Cardiac muscle cell (in vitro differentiated cells and primary cell): ENCODE results near the gene EIF2B5. TPM values are rescaled to one million over a fixed set of nuclear protein-coding genes. Genes with fewer than 3 reads are reported as not detected.
A peak's percentile ranks its signal among the peaks of the same experiment; 100 is the strongest.

Experiments used
- DNase-seq, 2 donors: peaks; one replicate each; pipeline versions ENCODE4 v3.0.0 to v3.0.0-alpha.2; 2010 to 2017; ENCODE audit warnings: low read depth in 1 of 2, low spot score in 1 of 2
- H3K27ac ChIP-seq: fragments of 200-600 bp; sonication (generic); 2 replicates; pipeline ENCODE4 v1.5.1; 2016
- H3K27me3 ChIP-seq: fragments of 200-600 bp; sonication (generic); 2 replicates; pipeline ENCODE4 v1.6.0; 2016; ENCODE audit warnings: control low read depth
- H3K36me3 ChIP-seq: fragments of 200-600 bp; sonication (generic); 2 replicates; pipeline ENCODE4 v1.5.1; 2016; ENCODE audit warnings: control low read depth
- H3K4me1 ChIP-seq: fragments of 200-600 bp; sonication (generic); 2 replicates; pipeline ENCODE4 v1.8.1; 2017; ENCODE audit warnings: low read depth, mild to moderate bottlenecking, mixed run types
- H3K4me3 ChIP-seq: fragments of 200-600 bp; sonication (generic); 2 replicates; pipeline ENCODE4 v1.5.1; 2016; ENCODE audit warnings: mild to moderate bottlenecking
- H3K9me3 ChIP-seq: fragments of 200-600 bp; sonication (generic); 2 replicates; pipeline ENCODE4 v1.5.1; 2017; ENCODE audit warnings: low read depth, mild to moderate bottlenecking, control low read depth
- CTCF ChIP-seq: IDR thresholded peaks from 2 replicates; pipeline ENCODE4 v1.5.1; 2012; ENCODE audit warnings: low read depth, mild to moderate bottlenecking, low read length
- polyA plus RNA-seq: library from polyadenylated mRNA; unstranded; fragments of >200 nt; fragmentation: Nextera tagmentation; extraction: Ambion mirVana; gene quantifications from 2 replicates; pipeline ENCODE4 v1.2.1, GENCODE V29; 2016
- total RNA-seq: library from RNA; depleted of rRNA; stranded (reverse); fragments of >200 nt; gene quantifications from 2 replicates; pipeline ENCODE4 v1.2.3, GENCODE V29; 2016

EIF2B5 gene
- total and polyA plus RNA-seq, 2 experiments from 2014 or later: 57.5 to 82.1 TPM

- no peak for TF ChIP-seq CTCF
- Histone ChIP-seq H3K36me3 (peaks cover 48% of the 10 kb centered on the region), H3K27ac (no peak overlapping the region), H3K4me3 (no peak overlapping the region), H3K9me3 (no peaks in the 10 kb centered on the region), H3K4me1 (no peaks in the 10 kb centered on the region), H3K27me3 (no peaks in the 10 kb centered on the region)
- DNase-seq: no peak
These were observed 35.0 kb downstream of the EIF2B5 start for GRCh38 chr3:184169896-184170875.

- H3K36me3 ChIP-seq: peaks cover 35% of the 10 kb centered on the region
- no peak overlapping the region for H3K4me3 ChIP-seq
- no peak for TF ChIP-seq CTCF
- no peaks in the 10 kb centered on the region for H3K9me3 ChIP-seq
- H3K27me3 ChIP-seq: no peaks in the 10 kb centered on the region
- peaks cover 11% of the 10 kb centered on the region for H3K4me1 ChIP-seq
- H3K27ac ChIP-seq: no peak overlapping the region
- DNase-seq: peak in 1 of 2 donors; percentile 60
These were observed 36.4 kb downstream of the EIF2B5 start for GRCh38 chr3:184171562-184171961.

GRCh38 chr3:184172681-184173373 lies 37.7 kb downstream of the EIF2B5 start:
- H3K4me1 ChIP-seq: peaks cover 21% of the 10 kb centered on the region
- peaks cover 22% of the 10 kb centered on the region for H3K36me3 ChIP-seq
- H3K27me3 ChIP-seq: no peaks in the 10 kb centered on the region
- peak in 1 of 2 donors; percentile 90 for DNase-seq
- H3K27ac ChIP-seq: peak overlapping the region; percentile 8
- no peaks in the 10 kb centered on the region for H3K9me3 ChIP-seq
- no peak overlapping the region for H3K4me3 ChIP-seq
- TF ChIP-seq CTCF: no peak

GRCh38 chr3:184173374-184173722 lies 38.2 kb downstream of the EIF2B5 start:
- peaks cover 17% of the 10 kb centered on the region for H3K36me3 ChIP-seq
- peaks cover 21% of the 10 kb centered on the region for H3K4me1 ChIP-seq
- no peak overlapping the region for H3K4me3 ChIP-seq
- no peak for DNase-seq
- TF ChIP-seq CTCF: no peak
- no peaks in the 10 kb centered on the region for H3K9me3 ChIP-seq
- peak overlapping the region; percentile 84 for H3K27ac ChIP-seq
- no peaks in the 10 kb centered on the region for H3K27me3 ChIP-seq

- Histone ChIP-seq H3K36me3 (peaks cover 17% of the 10 kb centered on the region), H3K27me3 (no peaks in the 10 kb centered on the region), H3K27ac (peak overlapping the region; percentile 84), H3K4me3 (no peak overlapping the region), H3K4me1 (peaks cover 21% of the 10 kb centered on the region), H3K9me3 (no peaks in the 10 kb centered on the region)
- no peak for TF ChIP-seq CTCF
- no peak for DNase-seq
These were observed 39.1 kb downstream of the EIF2B5 start for GRCh38 chr3:184174284-184174645.
